GM12873 (cell line): ENCODE data around the gene SH2D5.

Experiments used
- CTCF ChIP-seq: IDR thresholded peaks from 2 replicates; pipeline ENCODE4 v1.5.1; 2012; ENCODE audit warnings: low read depth, mild to moderate bottlenecking, moderate library complexity, low read length, control low read depth; ENCODE audit not compliant: insufficient read depth; ENCODE audit errors: missing control alignments

SH2D5 gene

GRCh38 chr1:20708057-20708456 is 24.4 kb downstream of the SH2D5 start:
- no peak for TF ChIP-seq CTCF

GRCh38 chr1:20706841-20707240 is 25.7 kb downstream of the SH2D5 start:
- no peak for TF ChIP-seq CTCF

GRCh38 chr1:20705203-20705755 is 27.2 kb downstream of the SH2D5 start:
- TF ChIP-seq CTCF, result no peak

GRCh38 chr1:20704390-20705202 is 27.9 kb downstream of the SH2D5 start:
- TF ChIP-seq CTCF, result no peak

GRCh38 chr1:20703124-20703756 is 29.3 kb downstream of the SH2D5 start:
- no peak for TF ChIP-seq CTCF

- TF ChIP-seq CTCF, result peak; percentile 49
Observed at GRCh38 chr1:20702416-20702815, 30.1 kb downstream of the SH2D5 start.

GRCh38 chr1:20701847-20702246 is 30.7 kb downstream of the SH2D5 start:
- TF ChIP-seq CTCF, result no peak
